ENCODE data around the gene LRPPRC.
A peak's percentile ranks its signal among the peaks of the same experiment; 100 is the strongest.

LRPPRC gene

GRCh38 chr2:43874776-43875451, 120.9 kb downstream of the LRPPRC start:
- DNase-seq (ENCODE audit: insufficient read length, low spot score) (no peak), FAIRE-seq (no peak)

GRCh38 chr2:43872151-43872550, 123.6 kb downstream of the LRPPRC start:
- DNase-seq (ENCODE audit: insufficient read length, low spot score) = no peak
- no peak for FAIRE-seq

- FAIRE-seq (no peak), DNase-seq (ENCODE audit: insufficient read length, low spot score) (no peak)
Measured at GRCh38 chr2:43855292-43855691, 140.5 kb downstream of the LRPPRC start.

- DNase-seq (ENCODE audit: insufficient read length, low spot score) (no peak), FAIRE-seq (no peak)
Measured at GRCh38 chr2:43854671-43855070, 141.1 kb downstream of the LRPPRC start.

- no peak for DNase-seq (ENCODE audit: insufficient read length, low spot score)
- no peak for FAIRE-seq
Measured at GRCh38 chr2:43853141-43854081, 142.4 kb downstream of the LRPPRC start.

- FAIRE-seq (no peak), DNase-seq (ENCODE audit: insufficient read length, low spot score) (no peak)
Measured at GRCh38 chr2:43852196-43852730, 143.5 kb downstream of the LRPPRC start.

GRCh38 chr2:43851011-43851980, 144.5 kb downstream of the LRPPRC start:
- no peak for DNase-seq (ENCODE audit: insufficient read length, low spot score)
- FAIRE-seq = no peak

GRCh38 chr2:43848214-43848613, 147.6 kb downstream of the LRPPRC start:
- DNase-seq (ENCODE audit: insufficient read length, low spot score) (no peak), FAIRE-seq (peak; percentile 9)

- FAIRE-seq = no peak
Measured at GRCh38 chr2:43846140-43846793, 149.5 kb downstream of the LRPPRC start.

GRCh38 chr2:43845181-43845580, 150.6 kb downstream of the LRPPRC start:
- FAIRE-seq (no peak), DNase-seq (ENCODE audit: insufficient read length, low spot score) (no peak)

More at GRCh38 chr2:43846140-43846793, 149.5 kb downstream of the LRPPRC start:
- DNase-seq (ENCODE audit: insufficient read length, low spot score) = no peak

- FAIRE-seq (no peak), DNase-seq (ENCODE audit: insufficient read length, low spot score) (no peak)
Measured at GRCh38 chr2:43842866-43843226, 152.9 kb downstream of the LRPPRC start.

GRCh38 chr2:43841949-43842865, 153.6 kb downstream of the LRPPRC start:
- FAIRE-seq = no peak

GRCh38 chr2:43840965-43841364, 154.8 kb downstream of the LRPPRC start:
- no peak for DNase-seq (ENCODE audit: insufficient read length, low spot score)
- no peak for FAIRE-seq

More at GRCh38 chr2:43841949-43842865, 153.6 kb downstream of the LRPPRC start:
- no peak for DNase-seq (ENCODE audit: insufficient read length, low spot score)

- FAIRE-seq (no peak), DNase-seq (ENCODE audit: insufficient read length, low spot score) (no peak)
Measured at GRCh38 chr2:43839776-43840564, 155.8 kb downstream of the LRPPRC start.

GRCh38 chr2:43838560-43839267, 157.1 kb downstream of the LRPPRC start, which contains the start of the genes ABCG5 and ABCG8:
TSS of gene ABCG5 (minus strand) at chr2:43838839. CDS start at chr2:43838679, 160 bp downstream.
TSS of gene ABCG8 (plus strand) at chr2:43838971. CDS start at chr2:43839054, 83 bp downstream.
- no peak for FAIRE-seq
- no peak for DNase-seq (ENCODE audit: insufficient read length, low spot score)

- FAIRE-seq (no peak), DNase-seq (ENCODE audit: insufficient read length, low spot score) (no peak)
Measured at GRCh38 chr2:43837831-43838559, 157.8 kb downstream of the LRPPRC start.

GRCh38 chr2:43837033-43837432, 158.8 kb downstream of the LRPPRC start:
- DNase-seq (ENCODE audit: insufficient read length, low spot score) (no peak), FAIRE-seq (no peak)
